ENCODE data around the gene LRRC55.

LRRC55 gene

DNA sequence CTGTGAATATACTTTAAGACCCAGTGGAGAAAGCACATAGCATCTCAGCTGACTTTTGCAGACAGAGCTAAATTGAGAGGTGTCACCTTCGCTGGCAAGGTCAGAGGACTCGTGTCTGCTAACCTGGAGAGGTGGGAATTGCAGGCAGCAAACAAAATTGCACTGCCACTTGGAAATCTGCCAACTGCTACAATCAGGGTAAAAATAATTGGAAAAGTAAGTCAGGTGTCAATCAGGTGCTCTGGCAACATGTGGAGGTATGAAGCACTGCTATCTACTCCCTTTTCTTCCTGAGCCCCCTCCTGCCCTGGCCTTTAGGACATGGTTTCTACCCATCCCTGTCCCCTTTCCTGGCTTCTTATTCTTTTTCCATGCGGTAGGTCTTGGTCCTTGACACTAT, 24.1 kb upstream of the LRRC55 start:
- Mint-ChIP-seq H3K27me3 (ENCODE audit: low read depth) (peaks cover 9% of the 10 kb centered on the region), H3K4me1 (peaks cover 19% of the 10 kb centered on the region), H3K36me3 (ENCODE audit: low read depth) (no peaks in the 10 kb centered on the region), H3K4me3 (no peak overlapping the region), H3K27ac (no peak overlapping the region), H3K9me3 (no peaks in the 10 kb centered on the region)
- no peak for TF ChIP-seq CTCF (IDR thresholded peaks at IDR 0.05; ENCODE audit: unreplicated experiment in 3 of 3)

- Mint-ChIP-seq H3K27me3 (ENCODE audit: low read depth) (peaks cover 12% of the 10 kb centered on the region), H3K36me3 (ENCODE audit: low read depth) (no peaks in the 10 kb centered on the region), H3K9me3 (no peaks in the 10 kb centered on the region), H3K4me1 (peaks cover 19% of the 10 kb centered on the region), H3K4me3 (no peak overlapping the region), H3K27ac (no peak overlapping the region)
- TF ChIP-seq CTCF (IDR thresholded peaks at IDR 0.05; ENCODE audit: unreplicated experiment in 3 of 3): no peak
These were observed 23.6 kb upstream of the LRRC55 start for GRCh38 chr11:57158180-57158579.

DNA sequence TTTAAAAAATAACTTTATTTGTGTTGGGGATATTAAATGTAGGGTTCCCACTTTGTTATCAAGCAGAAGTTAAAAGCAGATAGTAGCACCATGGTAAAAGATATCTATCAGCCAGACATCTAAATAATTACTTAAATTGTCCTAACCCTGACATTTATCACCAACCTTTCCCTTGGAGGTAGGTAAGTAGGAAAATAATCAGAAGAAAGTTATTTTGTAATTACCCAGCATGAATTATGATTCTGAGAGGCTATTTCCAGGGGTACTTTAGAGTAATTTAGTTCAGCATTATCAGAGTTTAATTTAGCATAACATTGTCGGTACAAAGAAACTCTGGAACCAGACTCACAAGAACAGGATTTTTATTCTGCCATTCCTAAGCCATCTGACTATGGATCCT, 23.2 kb upstream of the LRRC55 start:
- no peaks in the 10 kb centered on the region for H3K36me3 Mint-ChIP-seq (ENCODE audit: low read depth)

DNA sequence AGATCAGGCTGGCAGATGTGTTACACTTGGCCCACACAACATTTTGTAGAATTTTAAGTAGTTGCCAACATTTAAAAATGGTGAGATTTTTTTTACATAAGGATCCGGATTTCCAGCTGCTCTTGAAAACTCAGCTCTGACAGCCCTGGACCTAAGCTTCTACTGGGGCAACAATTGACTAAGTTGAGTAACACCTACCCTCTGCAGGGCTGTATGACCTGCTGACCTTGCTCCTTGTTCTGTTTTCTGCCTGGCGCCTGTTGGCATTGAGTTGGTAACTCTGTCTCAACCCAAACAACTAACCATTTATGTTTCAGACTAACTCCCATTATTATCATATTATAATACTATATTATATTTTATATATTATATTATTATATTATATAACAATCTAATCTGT, 21.1 kb upstream of the LRRC55 start:
- H3K4me3 Mint-ChIP-seq: no peak overlapping the region
- no peak overlapping the region for H3K27ac Mint-ChIP-seq
- H3K36me3 Mint-ChIP-seq (ENCODE audit: low read depth): no peaks in the 10 kb centered on the region
- TF ChIP-seq CTCF (IDR thresholded peaks at IDR 0.05; ENCODE audit: unreplicated experiment in 3 of 3): no peak
- peaks cover 12% of the 10 kb centered on the region for H3K27me3 Mint-ChIP-seq (ENCODE audit: low read depth)
- H3K9me3 Mint-ChIP-seq: no peaks in the 10 kb centered on the region
- peaks cover 26% of the 10 kb centered on the region for H3K4me1 Mint-ChIP-seq

More for the DNA sequence above, 23.2 kb upstream of the LRRC55 start:
- H3K9me3 Mint-ChIP-seq: no peaks in the 10 kb centered on the region
- H3K4me1 Mint-ChIP-seq: peaks cover 19% of the 10 kb centered on the region
- H3K27ac Mint-ChIP-seq: no peak overlapping the region
- TF ChIP-seq CTCF (IDR thresholded peaks at IDR 0.05; ENCODE audit: unreplicated experiment in 3 of 3): no peak
- no peak overlapping the region for H3K4me3 Mint-ChIP-seq
- H3K27me3 Mint-ChIP-seq (ENCODE audit: low read depth): peaks cover 12% of the 10 kb centered on the region

DNA sequence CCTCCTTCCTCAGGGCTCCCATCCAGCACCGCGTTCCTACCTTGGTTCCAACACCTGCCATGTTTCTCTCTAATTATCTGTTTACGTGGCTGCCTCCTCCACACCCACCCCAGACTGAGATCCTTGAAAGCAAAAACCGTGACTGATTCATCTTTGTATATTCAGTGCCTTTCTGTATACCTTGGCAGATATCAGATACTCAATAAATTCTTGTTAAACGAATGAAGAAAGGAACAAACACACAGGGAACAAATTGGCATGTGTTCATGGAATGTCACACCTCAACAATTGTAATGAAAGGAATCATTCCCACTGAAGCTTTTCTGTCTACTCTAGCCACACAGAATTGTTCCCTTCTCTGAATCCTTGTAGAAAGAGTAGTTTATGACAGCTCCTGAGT, 20.4 kb upstream of the LRRC55 start:
- peaks cover 22% of the 10 kb centered on the region for H3K4me1 Mint-ChIP-seq
- H3K4me3 Mint-ChIP-seq: no peak overlapping the region

More for the DNA sequence above, 20.4 kb upstream of the LRRC55 start:
- Mint-ChIP-seq H3K27me3 (ENCODE audit: low read depth) (peaks cover 12% of the 10 kb centered on the region), H3K9me3 (no peaks in the 10 kb centered on the region), H3K36me3 (ENCODE audit: low read depth) (no peaks in the 10 kb centered on the region), H3K27ac (no peak overlapping the region)
- TF ChIP-seq CTCF (IDR thresholded peaks at IDR 0.05; ENCODE audit: unreplicated experiment in 3 of 3): no peak

Measured in nephron (organoid).